Stimulated activated CD4-positive, alpha-beta T cell treated with anti-CD3 and anti-CD28 coated beads, Interleukin-1b, Interleukin-23, amount 100 ng/mL, for 4 hours (primary cell): ENCODE results near the gene OLFM2.
"Not testable (repeated sequence)": the region's sequence is repeated elsewhere in the genome, so short reads cannot be mapped to it uniquely, and the experiment has no call there.

Experiments used
- DNase-seq, 2 donors: peaks; one replicate each; pipeline ENCODE4 v3.0.0-alpha.2; 2020; ENCODE audit warnings: low read depth in 2 of 2

OLFM2 gene

DNA sequence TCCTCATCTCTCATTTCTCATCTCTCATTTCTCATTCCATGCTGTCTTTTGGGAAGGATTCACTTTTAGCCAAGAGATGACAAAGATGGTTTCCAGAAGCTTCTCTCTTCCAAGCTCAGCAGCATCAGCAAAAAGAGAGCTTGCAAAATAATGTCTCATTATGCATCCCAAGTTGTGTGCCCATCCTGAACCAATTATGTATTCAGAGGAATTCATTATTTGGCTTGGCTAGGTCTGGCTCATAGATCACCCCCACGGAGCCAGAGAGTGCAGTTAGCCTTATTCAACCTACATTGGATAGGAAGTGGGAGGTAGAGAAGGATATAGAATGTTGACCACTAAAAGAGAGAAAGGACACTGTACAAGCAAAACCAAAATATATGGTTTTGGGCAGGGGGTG, 5.4 kb upstream of the OLFM2 start:
- DNase-seq = no peak

GRCh38 chr19:9941231-9941630, 4.9 kb upstream of the OLFM2 start:
- DNase-seq = no peak

GRCh38 chr19:9940778-9941177, 4.5 kb upstream of the OLFM2 start:
- no peak for DNase-seq

DNA sequence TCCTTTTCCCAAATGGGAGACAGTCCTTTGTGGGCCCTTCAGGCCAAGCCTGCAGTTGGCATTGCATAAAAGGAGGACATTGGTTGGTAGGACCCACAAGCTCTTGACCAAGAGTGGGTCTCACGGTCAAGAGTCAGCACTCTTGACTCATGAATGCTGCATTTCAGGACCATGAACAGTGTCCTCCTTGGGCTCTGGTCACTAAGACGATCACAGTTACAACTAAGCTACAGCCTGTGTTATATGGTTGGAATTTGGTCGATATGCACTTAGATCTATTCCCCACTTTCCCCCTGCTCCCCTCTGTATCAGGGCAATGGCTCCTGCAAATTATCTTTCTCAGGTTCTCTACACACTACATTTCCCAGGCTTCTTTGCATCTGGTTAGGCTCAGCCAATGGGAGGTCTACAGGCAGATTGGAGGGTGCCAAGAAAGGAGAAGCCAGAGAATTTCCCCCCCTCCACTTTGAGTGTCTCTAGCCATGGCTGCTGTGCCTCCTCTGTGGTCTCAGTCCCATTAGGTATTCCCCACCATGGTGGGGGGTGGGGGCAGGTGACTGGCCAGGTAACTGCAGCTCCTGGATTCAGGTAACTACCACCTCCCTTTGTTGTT, 3.1 kb upstream of the OLFM2 start:
- no peak for DNase-seq

DNA sequence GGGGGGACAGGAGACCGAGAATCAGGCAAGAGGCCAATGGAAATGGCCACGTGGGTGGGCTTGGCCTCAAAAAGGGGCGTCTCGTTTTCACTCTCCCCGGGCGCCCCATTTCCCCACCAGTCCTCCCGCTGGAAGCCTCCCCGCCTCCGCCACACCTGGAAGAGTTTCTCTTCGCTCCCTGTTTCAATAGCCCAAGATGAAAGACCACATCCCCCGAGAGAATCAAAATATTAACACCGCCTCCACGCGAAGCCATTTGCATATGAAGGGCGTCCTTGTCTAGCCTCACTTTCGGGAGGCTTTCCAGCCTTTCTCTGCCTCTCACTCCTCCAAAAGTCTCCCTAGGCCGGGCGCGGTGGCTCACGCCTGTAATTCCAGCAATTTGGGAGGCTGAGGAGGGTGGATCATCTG, 691 bp upstream of the OLFM2 start:
- no peak for DNase-seq

DNA sequence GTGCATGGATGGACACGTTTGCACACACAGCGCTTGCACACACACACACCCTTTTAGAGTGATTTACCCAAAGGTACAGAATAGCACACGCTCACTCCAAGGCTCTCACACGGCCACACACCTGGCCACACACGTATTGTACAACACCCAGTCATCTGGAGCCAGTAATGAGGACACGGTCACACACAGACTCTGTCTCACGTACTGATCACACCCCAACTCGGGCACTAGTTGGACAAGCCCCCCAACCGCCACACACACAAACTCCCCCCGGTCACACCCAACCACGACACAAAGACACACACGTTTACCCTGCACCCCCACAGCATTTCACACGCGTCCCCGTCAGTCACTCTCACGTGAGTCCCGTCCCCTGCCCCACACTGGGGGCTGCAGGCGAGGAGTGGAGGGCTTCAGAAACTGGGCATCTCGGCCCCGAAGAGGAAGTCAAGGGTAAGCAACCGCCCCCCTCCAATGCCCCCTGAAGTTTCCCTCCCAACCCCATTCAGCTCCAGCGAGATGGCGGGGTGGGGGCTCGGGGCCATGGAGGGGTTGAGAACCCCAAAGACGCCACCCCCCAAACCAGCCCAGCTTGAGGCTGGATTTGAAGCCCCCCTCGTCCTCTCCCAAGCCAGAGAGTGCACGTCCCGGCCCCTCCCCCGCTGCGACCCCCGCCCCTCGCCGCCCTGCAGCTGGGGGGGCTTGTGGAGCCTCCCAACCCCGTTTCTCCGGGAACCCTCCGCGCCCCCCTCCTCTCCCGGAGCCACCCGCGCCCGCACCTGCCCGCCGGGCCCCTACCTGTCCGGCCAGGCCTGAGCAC, 599 bp downstream of the OLFM2 start:
- no peak for DNase-seq

- peak; percentile 81 to 82 for DNase-seq
Observed at GRCh38 chr19:9934132-9934950, 2.0 kb downstream of the OLFM2 start.

DNA sequence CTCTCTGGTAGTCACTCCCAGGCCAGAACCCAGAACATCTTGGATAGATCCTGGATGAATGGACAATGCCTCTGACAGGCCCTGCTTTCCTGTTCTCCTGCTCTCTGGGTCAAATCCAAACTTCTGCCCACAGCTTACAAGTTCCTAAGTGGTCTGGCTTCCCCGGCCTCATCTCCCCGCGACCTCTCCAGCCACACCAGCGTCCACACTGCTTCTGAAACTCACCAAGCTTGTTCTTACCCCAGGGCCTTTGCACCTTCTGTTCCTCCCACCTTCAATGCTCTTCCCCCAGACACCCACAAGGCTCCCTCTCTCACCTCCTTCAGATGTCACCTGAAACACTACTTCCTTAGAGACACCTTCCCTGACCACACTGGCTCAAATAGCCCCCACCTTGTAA, 3.5 kb downstream of the OLFM2 start:
- DNase-seq = no peak

GRCh38 chr19:9931629-9932028, 4.7 kb downstream of the OLFM2 start:
- no peak for DNase-seq

DNA sequence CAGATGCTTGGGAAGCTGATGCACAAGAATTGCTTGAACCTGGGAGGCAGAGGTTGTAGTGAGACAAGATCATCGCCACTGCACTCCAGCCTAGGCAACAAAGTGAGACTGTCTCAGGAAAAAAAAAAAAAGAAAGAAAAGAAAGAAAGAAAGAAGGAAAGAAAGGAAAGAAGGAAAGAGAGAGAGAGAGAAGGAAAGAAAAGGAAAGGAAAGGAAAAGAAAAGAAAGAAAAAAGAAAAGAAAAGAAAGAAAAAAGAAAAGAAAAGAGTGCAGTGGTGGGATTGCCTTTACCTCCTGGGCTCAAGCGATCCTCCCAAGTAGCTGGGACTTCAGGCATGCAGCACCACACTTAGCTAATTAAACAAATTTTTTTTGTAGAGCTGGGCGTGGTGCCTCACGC, 12.9 kb downstream of the OLFM2 start:
- no peak for DNase-seq

- DNase-seq = not testable (repeated sequence)
Observed at GRCh38 chr19:9922782-9923379, 13.4 kb downstream of the OLFM2 start.

GRCh38 chr19:9917321-9917720, 19.0 kb downstream of the OLFM2 start:
- DNase-seq = no peak

GRCh38 chr19:9916719-9917118, 19.6 kb downstream of the OLFM2 start:
- DNase-seq = no peak

DNA sequence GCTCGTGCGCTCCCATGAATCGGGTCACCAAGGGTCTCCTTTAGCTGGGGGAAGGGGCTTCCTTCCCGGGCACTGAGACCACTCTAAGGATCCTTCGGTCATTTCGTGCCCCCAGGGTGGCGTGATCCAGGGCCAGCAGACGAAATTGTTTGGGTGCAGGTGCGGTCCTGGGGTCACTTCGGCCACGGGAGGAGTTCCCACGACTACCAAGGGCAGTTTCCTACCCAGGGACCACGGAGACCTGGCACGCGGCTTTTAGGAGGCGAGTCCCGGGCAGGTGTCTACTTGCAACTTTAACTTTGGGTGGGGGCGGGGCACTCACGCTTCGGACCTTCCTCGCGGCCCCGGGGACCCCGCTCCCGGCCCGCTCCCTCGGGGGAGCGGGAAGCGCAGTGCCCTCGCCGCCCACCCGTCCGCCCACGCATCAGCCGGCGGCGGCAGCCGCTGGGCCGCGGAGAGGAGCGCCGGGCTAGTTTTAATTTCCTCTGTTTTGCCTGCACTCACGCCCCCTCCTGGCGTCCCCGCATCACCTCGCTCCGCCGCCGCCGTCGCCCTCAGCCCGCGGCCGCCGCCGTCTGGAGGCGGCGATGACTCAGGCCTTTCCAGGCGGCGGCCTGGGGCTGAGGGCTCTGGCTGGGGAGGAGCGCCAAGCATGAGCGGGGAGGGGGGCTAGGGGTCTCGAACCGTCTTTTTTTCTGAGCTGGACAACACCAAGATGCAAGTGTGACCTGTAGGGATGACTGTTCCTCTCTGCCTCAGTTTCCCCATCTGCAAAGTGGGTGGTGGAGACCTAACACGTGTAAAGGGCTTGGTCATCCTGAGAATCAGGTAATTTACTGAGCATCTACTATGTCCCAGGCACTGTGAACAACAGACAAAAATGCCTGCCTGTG, 21.8 kb downstream of the OLFM2 start:
- DNase-seq = peak; percentile 79 to 82

DNA sequence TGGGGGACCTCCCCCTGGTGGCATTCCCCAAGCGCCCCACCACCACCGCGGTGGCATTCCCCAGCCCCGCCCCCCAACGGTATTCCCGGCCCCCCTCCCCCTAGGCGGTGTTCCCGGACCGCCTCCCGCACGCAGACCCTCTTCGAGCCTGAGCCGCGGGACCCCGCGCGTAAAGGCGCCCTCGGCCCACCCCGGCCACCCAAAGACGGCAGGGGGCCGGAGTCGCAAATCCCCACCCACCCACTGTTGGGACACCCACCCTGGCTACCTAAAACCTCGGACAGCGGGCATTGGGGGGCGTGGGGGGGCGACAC, 22.4 kb downstream of the OLFM2 start:
- DNase-seq = no peak

DNA sequence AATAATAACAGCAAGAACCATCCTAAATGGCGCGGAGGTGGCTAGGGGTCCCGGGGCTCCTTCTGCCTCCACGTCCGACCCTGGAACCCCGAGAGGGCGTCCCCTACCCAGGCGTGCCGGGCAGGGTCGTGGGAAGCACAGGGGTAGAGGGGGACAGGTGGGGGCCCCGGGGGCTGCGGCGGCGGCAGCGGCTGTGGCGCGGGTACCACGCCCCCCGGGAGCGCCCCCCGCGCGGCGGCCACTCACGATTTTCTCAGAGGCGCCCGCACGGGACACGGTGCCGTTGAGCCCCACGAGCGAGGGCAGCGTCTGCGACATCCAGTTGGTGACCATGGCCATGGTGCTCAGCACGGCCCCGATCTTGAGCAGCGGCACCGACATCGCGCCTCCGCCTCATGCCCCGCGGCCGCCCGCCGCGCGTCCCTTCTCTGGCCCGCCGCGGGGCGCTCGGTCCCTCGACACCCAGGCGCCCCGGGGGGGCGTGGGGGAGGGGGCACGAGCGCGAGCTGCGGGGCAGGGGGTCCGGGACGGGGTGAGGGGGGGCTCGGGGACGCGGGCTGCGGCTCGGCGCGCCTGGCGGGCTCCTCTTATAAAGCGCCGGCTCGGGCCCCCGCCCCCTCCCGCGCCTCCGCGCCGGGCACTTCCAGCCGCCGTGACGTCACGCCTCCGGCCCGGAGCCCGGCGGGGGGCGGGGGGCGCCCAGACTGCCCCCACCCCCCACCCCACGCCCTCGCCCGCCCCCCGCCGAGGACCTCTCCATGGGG, 22.9 kb downstream of the OLFM2 start:
- no peak for DNase-seq

DNA sequence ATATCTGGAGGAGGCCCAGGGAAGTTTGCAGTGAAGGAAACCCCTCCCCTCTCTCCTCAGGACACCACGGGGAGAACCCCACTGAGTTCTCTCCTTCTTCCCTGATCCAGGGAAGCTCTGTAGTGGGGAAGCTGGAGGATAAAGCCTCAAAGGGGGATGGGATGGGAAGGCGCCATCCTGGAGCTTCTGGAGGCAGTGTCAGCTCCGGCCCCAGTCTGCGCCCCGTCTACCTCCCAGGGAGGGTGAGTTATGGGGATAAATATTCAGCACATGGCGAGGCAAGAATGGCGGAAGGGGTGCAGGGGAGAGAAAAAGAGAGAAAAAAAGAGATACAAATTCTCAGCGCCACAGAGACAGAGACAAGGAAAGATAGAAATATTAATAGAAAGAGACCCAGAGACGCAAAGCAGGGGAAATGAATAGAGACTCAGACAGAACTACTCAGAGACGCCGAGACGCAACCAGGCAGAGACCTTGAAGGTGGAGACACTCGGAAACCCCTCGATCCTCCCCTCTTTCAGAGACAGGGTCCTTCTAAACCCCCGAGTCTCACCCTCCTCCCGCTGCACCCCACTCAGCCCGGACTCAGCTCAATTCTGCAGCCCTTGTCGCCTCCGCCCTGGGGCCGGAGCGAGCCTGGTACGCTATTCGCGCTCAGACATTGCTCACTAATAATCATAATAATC, 23.6 kb downstream of the OLFM2 start:
- no peak for DNase-seq

- DNase-seq = no peak
Observed at GRCh38 chr19:9911524-9912185, 24.7 kb downstream of the OLFM2 start.

- no peak for DNase-seq
Observed at GRCh38 chr19:9910625-9911024, 25.7 kb downstream of the OLFM2 start.

- DNase-seq = no peak
Observed at GRCh38 chr19:9909251-9909650, 27.1 kb downstream of the OLFM2 start.
